A549 (cell line): Measurements from ENCODE around the gene APMAP. TPM values are rescaled to one million over a fixed set of nuclear protein-coding genes. Genes with fewer than 3 reads are reported as not detected.

Experiments used
- ATAC-seq, 2 experiments: fragments of 200-7000 bp in 1 of 2; fragments of >200 bp in 1 of 2; cut with Nextera tagmentation in 1 of 2; cut with Tn5 transposase in 1 of 2; 3 replicates each; pipeline versions ENCODE4 v1.8.0 to v1.9.1; 2018 to 2020; ENCODE audit warnings: mild to moderate bottlenecking in 1 of 2, moderate library complexity in 1 of 2
- CTCF ChIA-PET: fragments of 300-600 bp; sonication (Branson Sonifier 250); formaldehyde crosslinking; extraction: SDS; loops from one replicate; lab custom pipeline; 2021; ENCODE audit warnings: antibody characterized with exemption, inconsistent platforms; lab: Yijun Ruan, JAX
- POLR2A ChIA-PET: fragments of 350-600 bp; formaldehyde crosslinking; extraction: SDS; loops from one replicate; lab custom pipeline; 2021; ENCODE audit warnings: antibody characterized with exemption, inconsistent platforms; lab: Yijun Ruan, JAX
- DNase-seq, 2 experiments: peaks; one replicate each; pipeline versions ENCODE4 v3.0.0 to v3.0.0-alpha.2; 2011 to 2016; ENCODE audit warnings: low read depth in 1 of 2, low spot score in 1 of 2
- FAIRE-seq: peaks from 2 replicates; lab custom pipeline; 2011; peaks lifted over from hg19 to GRCh38; lab: Jason Lieb, UNC
- H3K27ac ChIP-seq, 2 experiments: fragments of >200 bp; sonication (Bioruptor Twin); formaldehyde crosslinking; 3 replicates each; pipeline ENCODE4 v1.5.1; 2016 to 2017
- H3K4me1 ChIP-seq: fragments of >200 bp; sonication (Bioruptor Twin); formaldehyde crosslinking; 3 replicates; pipeline ENCODE4 v1.6.1; 2016
- H3K4me2 ChIP-seq: fragments of >200 bp; sonication (Bioruptor Twin); formaldehyde crosslinking; 3 replicates; pipeline ENCODE4 v1.6.1; 2016
- H3K4me3 ChIP-seq: fragments of >200 bp; sonication (Bioruptor Twin); formaldehyde crosslinking; 3 replicates; pipeline ENCODE4 v1.5.1; 2016
- H3K9me3 ChIP-seq: fragments of >200 bp; sonication (Bioruptor Twin); formaldehyde crosslinking; 3 replicates; pipeline ENCODE4 v1.6.1; 2016
- GATA3 ChIP-seq: IDR thresholded peaks from 2 replicates; pipeline ENCODE4 v1.6.1; 2012; ENCODE audit warnings: borderline replicate concordance
- HEYL ChIP-seq: fragments of 250-450 bp; sonication (Bioruptor Pico); IDR thresholded peaks from 2 replicates; pipeline ENCODE4 v1.8.0; 2021; ENCODE audit warnings: mild to moderate bottlenecking, moderate library complexity
- POLR2AphosphoS2 ChIP-seq: conservative IDR thresholded peaks from 2 replicates; pipeline ENCODE4 v1.6.1; 2012; ENCODE audit warnings: low read length, improper control_type of control experiment, inconsistent platforms
- RAD21 ChIP-seq, 2 experiments: fragments of >200 bp in 1 of 2; sonication (Bioruptor Twin) in 1 of 2; formaldehyde crosslinking in 1 of 2; IDR thresholded peaks in 1 of 2; conservative IDR thresholded peaks in 1 of 2; 2 replicates in 1 of 2; 3 replicates in 1 of 2; pipeline ENCODE4 v1.6.1; 2012 to 2018; ENCODE audit warnings: inconsistent platforms in 1 of 2
- RNF2 ChIP-seq: fragments of 200-600 bp; sonication (generic); IDR thresholded peaks from 2 replicates; pipeline ENCODE4 v1.6.1; 2016; ENCODE audit warnings: low read depth, mild to moderate bottlenecking, antibody characterized with exemption, moderate library complexity, borderline replicate concordance
- ZC3H11A ChIP-seq: fragments of 450-650 bp; IDR thresholded peaks from 2 replicates; pipeline ENCODE4 v1.6.1; 2014; ENCODE audit warnings: antibody characterized with exemption, mild to moderate bottlenecking
- WGBS: methylation state at CpG from one replicate; pipeline ENCODE4 v1.1.6; 2017; ENCODE audit errors: missing lambda C conversion rate; 5-methylcytosine and 5-hydroxymethylcytosine counted together
- polyA plus RNA-seq, 4 experiments: library from polyadenylated mRNA; depleted of rRNA in 3 of 4; stranded (reverse); fragments of >200 nt; fragmentation: RNase III in 1 of 4; extraction: RNeasy Plus Mini Kit Qiagen cat#74134 plus additional on column Dnase treatment in 1 of 4; gene quantifications; 2 replicates in 3 of 4; 3 replicates in 1 of 4; pipeline ENCODE4 v1.2.3, GENCODE V29; 2011 to 2017
- TF ChIP-seq, protein P1 (sequence below): fragments of 200-600 bp; sonication (generic); IDR thresholded peaks from 2 replicates; pipeline ENCODE4 v1.6.1; 2016; ENCODE audit warnings: antibody characterized with exemption, mild to moderate bottlenecking, moderate library complexity
- TF ChIP-seq, protein P2 (sequence below): fragments of >200 bp; sonication (Bioruptor Twin); formaldehyde crosslinking; IDR thresholded peaks from 3 replicates; pipeline ENCODE4 v1.6.1; 2016
- TF ChIP-seq, protein P3 (sequence below): fragments of >200 bp; sonication (Bioruptor Twin); formaldehyde crosslinking; IDR thresholded peaks from 2 replicates; pipeline ENCODE4 v1.6.1; 2016
- TF ChIP-seq, protein P4 (sequence below): fragments of 150-350 bp; IDR thresholded peaks from 2 replicates; pipeline ENCODE4 v1.6.1; 2014; ENCODE audit warnings: low read depth, mild to moderate bottlenecking, low read length
- TF ChIP-seq, protein P5 (sequence below): fragments of 450-650 bp; IDR thresholded peaks from 2 replicates; pipeline ENCODE4 v1.6.1; 2014; ENCODE audit warnings: antibody characterized with exemption

Gene APMAP
- polyA plus RNA-seq, 2 of the 4 experiments (the other 2 are of a cell fraction): 113 to 141 TPM

DNA sequence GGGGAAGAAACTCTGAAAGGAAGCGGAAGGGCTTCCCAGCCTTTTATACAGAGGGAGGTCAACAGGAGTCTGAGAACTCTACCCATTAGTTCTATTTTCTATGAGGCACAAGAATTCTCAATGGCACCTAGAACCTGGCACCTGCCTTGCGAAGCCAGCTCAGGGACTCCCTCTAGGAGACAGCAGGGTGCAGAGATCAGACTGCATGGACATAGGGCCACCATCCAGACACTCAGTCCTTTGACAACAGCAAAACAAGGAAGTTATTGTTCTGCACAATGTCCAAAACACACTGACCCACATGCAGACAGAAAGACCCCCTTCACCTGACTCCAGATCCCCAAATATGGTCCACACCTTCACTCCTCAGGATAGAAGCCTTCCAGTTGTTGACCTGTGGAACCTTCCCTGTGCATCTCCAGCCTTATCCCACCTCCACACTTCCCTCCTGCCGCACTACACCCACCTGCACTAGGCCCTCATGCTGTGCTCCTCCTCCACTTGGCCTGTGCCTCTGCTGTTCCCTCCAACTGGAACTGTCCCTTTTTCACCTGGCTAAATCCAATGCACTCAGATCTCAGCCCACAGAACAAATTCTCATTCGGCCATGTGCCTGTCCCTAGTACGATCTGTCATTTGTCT lies 37.6 kb upstream of the APMAP start (continued):
- TF ChIP-seq, protein P1, sequence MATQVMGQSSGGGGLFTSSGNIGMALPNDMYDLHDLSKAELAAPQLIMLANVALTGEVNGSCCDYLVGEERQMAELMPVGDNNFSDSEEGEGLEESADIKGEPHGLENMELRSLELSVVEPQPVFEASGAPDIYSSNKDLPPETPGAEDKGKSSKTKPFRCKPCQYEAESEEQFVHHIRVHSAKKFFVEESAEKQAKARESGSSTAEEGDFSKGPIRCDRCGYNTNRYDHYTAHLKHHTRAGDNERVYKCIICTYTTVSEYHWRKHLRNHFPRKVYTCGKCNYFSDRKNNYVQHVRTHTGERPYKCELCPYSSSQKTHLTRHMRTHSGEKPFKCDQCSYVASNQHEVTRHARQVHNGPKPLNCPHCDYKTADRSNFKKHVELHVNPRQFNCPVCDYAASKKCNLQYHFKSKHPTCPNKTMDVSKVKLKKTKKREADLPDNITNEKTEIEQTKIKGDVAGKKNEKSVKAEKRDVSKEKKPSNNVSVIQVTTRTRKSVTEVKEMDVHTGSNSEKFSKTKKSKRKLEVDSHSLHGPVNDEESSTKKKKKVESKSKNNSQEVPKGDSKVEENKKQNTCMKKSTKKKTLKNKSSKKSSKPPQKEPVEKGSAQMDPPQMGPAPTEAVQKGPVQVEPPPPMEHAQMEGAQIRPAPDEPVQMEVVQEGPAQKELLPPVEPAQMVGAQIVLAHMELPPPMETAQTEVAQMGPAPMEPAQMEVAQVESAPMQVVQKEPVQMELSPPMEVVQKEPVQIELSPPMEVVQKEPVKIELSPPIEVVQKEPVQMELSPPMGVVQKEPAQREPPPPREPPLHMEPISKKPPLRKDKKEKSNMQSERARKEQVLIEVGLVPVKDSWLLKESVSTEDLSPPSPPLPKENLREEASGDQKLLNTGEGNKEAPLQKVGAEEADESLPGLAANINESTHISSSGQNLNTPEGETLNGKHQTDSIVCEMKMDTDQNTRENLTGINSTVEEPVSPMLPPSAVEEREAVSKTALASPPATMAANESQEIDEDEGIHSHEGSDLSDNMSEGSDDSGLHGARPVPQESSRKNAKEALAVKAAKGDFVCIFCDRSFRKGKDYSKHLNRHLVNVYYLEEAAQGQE: no peak
- no peak for TF ChIP-seq HEYL
- TF ChIP-seq, protein P2, sequence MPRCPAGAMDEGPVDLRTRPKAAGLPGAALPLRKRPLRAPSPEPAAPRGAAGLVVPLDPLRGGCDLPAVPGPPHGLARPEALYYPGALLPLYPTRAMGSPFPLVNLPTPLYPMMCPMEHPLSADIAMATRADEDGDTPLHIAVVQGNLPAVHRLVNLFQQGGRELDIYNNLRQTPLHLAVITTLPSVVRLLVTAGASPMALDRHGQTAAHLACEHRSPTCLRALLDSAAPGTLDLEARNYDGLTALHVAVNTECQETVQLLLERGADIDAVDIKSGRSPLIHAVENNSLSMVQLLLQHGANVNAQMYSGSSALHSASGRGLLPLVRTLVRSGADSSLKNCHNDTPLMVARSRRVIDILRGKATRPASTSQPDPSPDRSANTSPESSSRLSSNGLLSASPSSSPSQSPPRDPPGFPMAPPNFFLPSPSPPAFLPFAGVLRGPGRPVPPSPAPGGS: no peak

DNA sequence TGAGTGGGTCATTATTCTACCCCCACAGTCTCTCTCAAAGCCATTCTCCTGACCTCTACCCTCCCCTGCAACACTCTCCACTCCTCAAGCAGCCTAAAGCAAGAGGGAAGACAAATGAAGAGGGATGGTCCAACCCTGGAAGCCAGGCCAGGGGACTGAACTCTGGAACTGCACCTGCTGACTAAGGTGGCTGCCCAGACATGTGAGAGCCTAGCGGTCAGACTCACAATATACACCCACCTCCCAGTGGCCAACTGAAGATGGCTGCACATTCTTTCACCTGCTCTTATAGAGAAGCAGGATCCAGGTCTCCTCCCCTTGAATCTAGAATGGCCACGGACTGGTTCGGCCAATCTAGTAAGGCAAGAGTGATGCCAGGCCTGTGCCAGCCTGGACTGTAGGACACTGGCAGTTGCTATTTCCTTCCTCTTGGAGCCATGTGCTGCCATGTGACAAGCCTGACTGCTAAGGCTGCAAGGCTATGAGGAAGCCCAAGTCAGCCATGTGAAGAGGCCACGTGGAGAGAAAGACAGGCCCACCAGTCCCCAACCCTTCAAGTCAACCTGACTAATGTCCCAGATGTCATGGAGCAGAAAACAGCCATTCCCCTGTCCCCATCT lies 33.5 kb upstream of the APMAP start:
- no peak overlapping the region for H3K4me3 ChIP-seq
- DNase-seq: no peak
- no peak overlapping the region for H3K27ac ChIP-seq
- POLR2A ChIA-PET: no interaction called here
- TF ChIP-seq, protein P3, sequence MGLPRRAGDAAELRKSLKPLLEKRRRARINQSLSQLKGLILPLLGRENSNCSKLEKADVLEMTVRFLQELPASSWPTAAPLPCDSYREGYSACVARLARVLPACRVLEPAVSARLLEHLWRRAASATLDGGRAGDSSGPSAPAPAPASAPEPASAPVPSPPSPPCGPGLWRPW: no peak
- TF ChIP-seq, protein P4, sequence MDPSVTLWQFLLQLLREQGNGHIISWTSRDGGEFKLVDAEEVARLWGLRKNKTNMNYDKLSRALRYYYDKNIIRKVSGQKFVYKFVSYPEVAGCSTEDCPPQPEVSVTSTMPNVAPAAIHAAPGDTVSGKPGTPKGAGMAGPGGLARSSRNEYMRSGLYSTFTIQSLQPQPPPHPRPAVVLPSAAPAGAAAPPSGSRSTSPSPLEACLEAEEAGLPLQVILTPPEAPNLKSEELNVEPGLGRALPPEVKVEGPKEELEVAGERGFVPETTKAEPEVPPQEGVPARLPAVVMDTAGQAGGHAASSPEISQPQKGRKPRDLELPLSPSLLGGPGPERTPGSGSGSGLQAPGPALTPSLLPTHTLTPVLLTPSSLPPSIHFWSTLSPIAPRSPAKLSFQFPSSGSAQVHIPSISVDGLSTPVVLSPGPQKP: no peak
- TF ChIP-seq ZC3H11A (no peak), GATA3 (no peak), RNF2 (no peak), RAD21 (conservative IDR thresholded peaks at IDR 0.05 in 1 of 2, IDR thresholded peaks at IDR 0.05 in 1 of 2) (no peak), POLR2AphosphoS2 (no peak)
- TF ChIP-seq, protein P2: no peak
- TF ChIP-seq, protein P5, sequence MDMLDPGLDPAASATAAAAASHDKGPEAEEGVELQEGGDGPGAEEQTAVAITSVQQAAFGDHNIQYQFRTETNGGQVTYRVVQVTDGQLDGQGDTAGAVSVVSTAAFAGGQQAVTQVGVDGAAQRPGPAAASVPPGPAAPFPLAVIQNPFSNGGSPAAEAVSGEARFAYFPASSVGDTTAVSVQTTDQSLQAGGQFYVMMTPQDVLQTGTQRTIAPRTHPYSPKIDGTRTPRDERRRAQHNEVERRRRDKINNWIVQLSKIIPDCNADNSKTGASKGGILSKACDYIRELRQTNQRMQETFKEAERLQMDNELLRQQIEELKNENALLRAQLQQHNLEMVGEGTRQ: no peak
- 84% methylated on average over 4 of the region's 4 CpGs for WGBS
- no peak for FAIRE-seq
- ATAC-seq: no peak
- no peak overlapping the region for H3K4me2 ChIP-seq
- H3K9me3 ChIP-seq: no peaks in the 10 kb centered on the region
- CTCF ChIA-PET: interaction anchor here (0.8 to 1.2 kb wide), 2 partner anchors 31 to 49 kb away, joined by 3 to 5 read pairs; no protein-coding TSS in a partner anchor
- H3K4me1 ChIP-seq: no peaks in the 10 kb centered on the region
